Measurements from ENCODE around the gene UPK1A.

DNA sequence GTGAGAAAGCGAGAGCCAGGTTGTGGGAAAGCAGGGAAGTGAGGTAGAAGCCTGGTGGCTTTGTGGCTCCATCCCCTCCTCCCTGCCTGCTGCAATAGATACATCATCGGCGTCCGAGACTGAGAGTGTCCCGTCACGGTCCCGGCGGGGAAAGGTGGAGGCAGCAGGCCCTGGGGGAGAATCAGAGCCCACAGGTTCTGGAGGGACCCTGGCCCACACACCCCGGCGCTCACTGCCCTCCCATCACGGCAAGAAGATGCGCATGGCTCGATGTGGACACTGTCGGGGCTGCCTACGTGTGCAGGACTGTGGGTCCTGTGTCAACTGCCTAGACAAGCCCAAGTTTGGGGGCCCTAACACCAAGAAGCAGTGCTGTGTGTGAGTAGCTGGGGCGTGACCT is 56.6 kb downstream of the UPK1A start:
- no peak for TF ChIP-seq CTCF (IDR thresholded peaks at IDR 0.05; ENCODE audit: poor library complexity, severe bottlenecking)
- TF ChIP-seq, protein P1, sequence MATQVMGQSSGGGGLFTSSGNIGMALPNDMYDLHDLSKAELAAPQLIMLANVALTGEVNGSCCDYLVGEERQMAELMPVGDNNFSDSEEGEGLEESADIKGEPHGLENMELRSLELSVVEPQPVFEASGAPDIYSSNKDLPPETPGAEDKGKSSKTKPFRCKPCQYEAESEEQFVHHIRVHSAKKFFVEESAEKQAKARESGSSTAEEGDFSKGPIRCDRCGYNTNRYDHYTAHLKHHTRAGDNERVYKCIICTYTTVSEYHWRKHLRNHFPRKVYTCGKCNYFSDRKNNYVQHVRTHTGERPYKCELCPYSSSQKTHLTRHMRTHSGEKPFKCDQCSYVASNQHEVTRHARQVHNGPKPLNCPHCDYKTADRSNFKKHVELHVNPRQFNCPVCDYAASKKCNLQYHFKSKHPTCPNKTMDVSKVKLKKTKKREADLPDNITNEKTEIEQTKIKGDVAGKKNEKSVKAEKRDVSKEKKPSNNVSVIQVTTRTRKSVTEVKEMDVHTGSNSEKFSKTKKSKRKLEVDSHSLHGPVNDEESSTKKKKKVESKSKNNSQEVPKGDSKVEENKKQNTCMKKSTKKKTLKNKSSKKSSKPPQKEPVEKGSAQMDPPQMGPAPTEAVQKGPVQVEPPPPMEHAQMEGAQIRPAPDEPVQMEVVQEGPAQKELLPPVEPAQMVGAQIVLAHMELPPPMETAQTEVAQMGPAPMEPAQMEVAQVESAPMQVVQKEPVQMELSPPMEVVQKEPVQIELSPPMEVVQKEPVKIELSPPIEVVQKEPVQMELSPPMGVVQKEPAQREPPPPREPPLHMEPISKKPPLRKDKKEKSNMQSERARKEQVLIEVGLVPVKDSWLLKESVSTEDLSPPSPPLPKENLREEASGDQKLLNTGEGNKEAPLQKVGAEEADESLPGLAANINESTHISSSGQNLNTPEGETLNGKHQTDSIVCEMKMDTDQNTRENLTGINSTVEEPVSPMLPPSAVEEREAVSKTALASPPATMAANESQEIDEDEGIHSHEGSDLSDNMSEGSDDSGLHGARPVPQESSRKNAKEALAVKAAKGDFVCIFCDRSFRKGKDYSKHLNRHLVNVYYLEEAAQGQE (IDR thresholded peaks at IDR 0.05; ENCODE audit: borderline replicate concordance) = no peak
- TF ChIP-seq POLR2AphosphoS5 (IDR thresholded peaks at IDR 0.05) = no peak
- TF ChIP-seq TAF1 (IDR thresholded peaks at IDR 0.05; ENCODE audit: low read depth) = no peak

All from neural cell (in vitro differentiated cells).